Neural cell (in vitro differentiated cells): Measurements from ENCODE around the gene MTCL1. TPM values are rescaled to one million over a fixed set of nuclear protein-coding genes. Genes with fewer than 3 reads are reported as not detected.

ENCODE experiments used
- H2AFZ ChIP-seq: fragments of 200-600, 300-800 bp; sonication (generic), shearing (Covaris generic); 2 replicates; pipeline ENCODE4 v1.6.0; 2014; ENCODE audit warnings: low read depth, mild to moderate bottlenecking, antibody characterized with exemption, low read length, moderate library complexity
- H3F3A ChIP-seq: fragments of 200-600 bp; shearing (Covaris generic); 2 replicates; pipeline ENCODE4 v1.6.1; 2016; ENCODE audit warnings: mild to moderate bottlenecking, moderate library complexity, mixed read lengths, antibody characterized with exemption, low read length; ENCODE audit not compliant: insufficient read depth, poor library complexity, severe bottlenecking
- H3K27ac ChIP-seq: fragments of 200-600, 300-800 bp; sonication (generic), shearing (Covaris generic); 2 replicates; pipeline ENCODE4 v1.5.1; 2014; ENCODE audit warnings: mild to moderate bottlenecking, low read length, moderate library complexity
- H3K27me3 ChIP-seq: fragments of 300-800, 200-600 bp; sonication (generic), shearing (Covaris generic); 2 replicates; pipeline ENCODE4 v1.6.0; 2014; ENCODE audit warnings: mild to moderate bottlenecking, low read depth, low read length, moderate library complexity; ENCODE audit not compliant: insufficient read depth
- H3K36me3 ChIP-seq: fragments of 300-800, 200-600 bp; sonication (generic), shearing (Covaris generic); 2 replicates; pipeline ENCODE4 v1.5.1; 2014; ENCODE audit warnings: mild to moderate bottlenecking, antibody characterized with exemption, low read length, moderate library complexity; ENCODE audit not compliant: insufficient read depth
- H3K4me2 ChIP-seq: fragments of 300-800, 200-600 bp; sonication (generic), shearing (Covaris generic); 2 replicates; pipeline ENCODE4 v1.6.0; 2014; ENCODE audit warnings: mild to moderate bottlenecking, low read length
- H3K4me3 ChIP-seq: fragments of 300-800, 200-600 bp; sonication (generic), shearing (Covaris generic); 2 replicates; pipeline ENCODE4 v1.5.1; 2014; ENCODE audit warnings: mild to moderate bottlenecking, low read length, moderate library complexity
- H3K79me2 ChIP-seq: fragments of 200-600 bp; shearing (Covaris generic); replicated peaks from 2 replicates; pipeline ENCODE4 v1.6.0; 2014; ENCODE audit warnings: mild to moderate bottlenecking, low read length, moderate library complexity; ENCODE audit not compliant: insufficient read depth
- H3K9ac ChIP-seq: fragments of 300-800, 200-600 bp; sonication (generic), shearing (Covaris generic); 2 replicates; pipeline ENCODE4 v1.6.1; 2016; ENCODE audit warnings: mild to moderate bottlenecking, low read length, mixed read lengths
- H3K9me2 ChIP-seq: fragments of 200-600 bp; shearing (Covaris generic); 2 replicates; pipeline ENCODE4 v1.6.1; 2016; ENCODE audit warnings: mild to moderate bottlenecking, low read length, mixed read lengths; ENCODE audit not compliant: insufficient read depth
- H3K9me3 ChIP-seq: fragments of 200-600, 300-800 bp; sonication (generic), shearing (Covaris generic); 2 replicates; pipeline ENCODE4 v1.6.1; 2016; ENCODE audit warnings: mild to moderate bottlenecking, mixed run types, low read length, moderate library complexity, mixed read lengths
- H4K20me1 ChIP-seq: fragments of 200-600 bp; shearing (Covaris generic); 2 replicates; pipeline ENCODE4 v1.6.1; 2016; ENCODE audit warnings: mild to moderate bottlenecking, mixed run types; ENCODE audit not compliant: insufficient read depth
- EP300 ChIP-seq: fragments of 450-650 bp; conservative IDR thresholded peaks from 2 replicates; pipeline ENCODE4 v1.6.1; 2014; ENCODE audit warnings: antibody characterized with exemption, mild to moderate bottlenecking, moderate library complexity; ENCODE audit not compliant: poor library complexity, severe bottlenecking
- EZH2 ChIP-seq: fragments of 200-600, 300-800 bp; shearing (Covaris generic), sonication (generic); IDR thresholded peaks from 2 replicates; pipeline ENCODE4 v1.6.1; 2014; ENCODE audit warnings: antibody characterized with exemption, low read length, borderline replicate concordance, mild to moderate bottlenecking; ENCODE audit not compliant: insufficient read depth, poor library complexity, severe bottlenecking
- MXI1 ChIP-seq: fragments of 450-650 bp; conservative IDR thresholded peaks from 2 replicates; pipeline ENCODE4 v1.6.1; 2014; ENCODE audit warnings: antibody characterized with exemption, mild to moderate bottlenecking; ENCODE audit not compliant: poor library complexity, severe bottlenecking
- POLR2AphosphoS5 ChIP-seq: IDR thresholded peaks from 2 replicates; pipeline ENCODE4 v1.6.1; 2012
- RAD21 ChIP-seq: fragments of 450-650 bp; conservative IDR thresholded peaks from 2 replicates; pipeline ENCODE4 v1.6.1; 2014; ENCODE audit warnings: antibody characterized with exemption, mild to moderate bottlenecking, moderate library complexity
- SMC3 ChIP-seq: fragments of 450-650 bp; conservative IDR thresholded peaks from 2 replicates; pipeline ENCODE4 v1.6.1; 2014; ENCODE audit warnings: antibody characterized with exemption, mild to moderate bottlenecking, moderate library complexity; ENCODE audit not compliant: poor library complexity
- TAF1 ChIP-seq: IDR thresholded peaks from 2 replicates; pipeline ENCODE4 v1.6.1; 2012; ENCODE audit warnings: low read depth
- polyA plus RNA-seq: library from polyadenylated mRNA; depleted of rRNA; stranded (reverse); fragments of >200 nt; gene quantifications from 2 replicates; pipeline ENCODE4 v1.2.3, GENCODE V29; 2014
- TF ChIP-seq, protein P1 (sequence below): fragments of 450-650 bp; IDR thresholded peaks from 2 replicates; pipeline ENCODE4 v1.5.1; 2014; ENCODE audit warnings: antibody characterized with exemption, mild to moderate bottlenecking, moderate library complexity; ENCODE audit not compliant: poor library complexity, severe bottlenecking
- TF ChIP-seq, protein P2 (sequence below): IDR thresholded peaks from 2 replicates; pipeline ENCODE4 v1.6.1; 2012; ENCODE audit warnings: borderline replicate concordance

Gene MTCL1
- polyA plus RNA-seq, 1 donor from 2014 or later, result 20.8 TPM

DNA sequence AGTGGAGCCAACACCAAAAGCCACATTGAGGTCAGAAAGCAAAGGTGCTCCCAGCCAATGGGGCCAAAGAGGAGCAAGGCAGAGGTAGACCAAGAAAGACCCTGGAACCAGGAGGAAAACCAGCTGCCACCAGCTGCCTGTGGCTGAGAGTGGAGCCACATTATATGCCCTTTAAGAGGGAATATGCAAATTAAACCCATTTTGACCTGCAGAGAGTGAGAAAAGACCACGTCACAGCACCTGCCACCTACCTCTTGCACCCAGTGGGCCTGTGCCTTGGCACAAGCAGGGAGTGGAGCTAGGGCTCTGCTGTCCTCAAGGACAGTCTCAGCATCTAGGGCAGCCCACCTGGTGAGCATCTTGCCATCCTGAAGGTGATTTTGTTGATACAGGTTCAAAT lies 161.3 kb downstream of the MTCL1 start:
- Histone ChIP-seq H3K4me3 (no peak overlapping the region), H3F3A (no peaks in the 10 kb centered on the region), H2AFZ (no peak overlapping the region), H4K20me1 (no peaks in the 10 kb centered on the region), H3K4me2 (no peak overlapping the region), H3K36me3 (no peaks in the 10 kb centered on the region), H3K9me2 (no peaks in the 10 kb centered on the region), H3K9ac (no peak overlapping the region), H3K27ac (no peak overlapping the region), H3K27me3 (no peaks in the 10 kb centered on the region), H3K9me3 (no peaks in the 10 kb centered on the region), H3K79me2 (no peaks in the 10 kb centered on the region)
- TF ChIP-seq, protein P1, sequence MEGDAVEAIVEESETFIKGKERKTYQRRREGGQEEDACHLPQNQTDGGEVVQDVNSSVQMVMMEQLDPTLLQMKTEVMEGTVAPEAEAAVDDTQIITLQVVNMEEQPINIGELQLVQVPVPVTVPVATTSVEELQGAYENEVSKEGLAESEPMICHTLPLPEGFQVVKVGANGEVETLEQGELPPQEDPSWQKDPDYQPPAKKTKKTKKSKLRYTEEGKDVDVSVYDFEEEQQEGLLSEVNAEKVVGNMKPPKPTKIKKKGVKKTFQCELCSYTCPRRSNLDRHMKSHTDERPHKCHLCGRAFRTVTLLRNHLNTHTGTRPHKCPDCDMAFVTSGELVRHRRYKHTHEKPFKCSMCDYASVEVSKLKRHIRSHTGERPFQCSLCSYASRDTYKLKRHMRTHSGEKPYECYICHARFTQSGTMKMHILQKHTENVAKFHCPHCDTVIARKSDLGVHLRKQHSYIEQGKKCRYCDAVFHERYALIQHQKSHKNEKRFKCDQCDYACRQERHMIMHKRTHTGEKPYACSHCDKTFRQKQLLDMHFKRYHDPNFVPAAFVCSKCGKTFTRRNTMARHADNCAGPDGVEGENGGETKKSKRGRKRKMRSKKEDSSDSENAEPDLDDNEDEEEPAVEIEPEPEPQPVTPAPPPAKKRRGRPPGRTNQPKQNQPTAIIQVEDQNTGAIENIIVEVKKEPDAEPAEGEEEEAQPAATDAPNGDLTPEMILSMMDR, result no peak
- TF ChIP-seq RAD21, result no peak
- TF ChIP-seq SMC3, result no peak
- TF ChIP-seq POLR2AphosphoS5, result no peak
- TF ChIP-seq TAF1, result no peak
- no peak for TF ChIP-seq EZH2
- TF ChIP-seq, protein P2, sequence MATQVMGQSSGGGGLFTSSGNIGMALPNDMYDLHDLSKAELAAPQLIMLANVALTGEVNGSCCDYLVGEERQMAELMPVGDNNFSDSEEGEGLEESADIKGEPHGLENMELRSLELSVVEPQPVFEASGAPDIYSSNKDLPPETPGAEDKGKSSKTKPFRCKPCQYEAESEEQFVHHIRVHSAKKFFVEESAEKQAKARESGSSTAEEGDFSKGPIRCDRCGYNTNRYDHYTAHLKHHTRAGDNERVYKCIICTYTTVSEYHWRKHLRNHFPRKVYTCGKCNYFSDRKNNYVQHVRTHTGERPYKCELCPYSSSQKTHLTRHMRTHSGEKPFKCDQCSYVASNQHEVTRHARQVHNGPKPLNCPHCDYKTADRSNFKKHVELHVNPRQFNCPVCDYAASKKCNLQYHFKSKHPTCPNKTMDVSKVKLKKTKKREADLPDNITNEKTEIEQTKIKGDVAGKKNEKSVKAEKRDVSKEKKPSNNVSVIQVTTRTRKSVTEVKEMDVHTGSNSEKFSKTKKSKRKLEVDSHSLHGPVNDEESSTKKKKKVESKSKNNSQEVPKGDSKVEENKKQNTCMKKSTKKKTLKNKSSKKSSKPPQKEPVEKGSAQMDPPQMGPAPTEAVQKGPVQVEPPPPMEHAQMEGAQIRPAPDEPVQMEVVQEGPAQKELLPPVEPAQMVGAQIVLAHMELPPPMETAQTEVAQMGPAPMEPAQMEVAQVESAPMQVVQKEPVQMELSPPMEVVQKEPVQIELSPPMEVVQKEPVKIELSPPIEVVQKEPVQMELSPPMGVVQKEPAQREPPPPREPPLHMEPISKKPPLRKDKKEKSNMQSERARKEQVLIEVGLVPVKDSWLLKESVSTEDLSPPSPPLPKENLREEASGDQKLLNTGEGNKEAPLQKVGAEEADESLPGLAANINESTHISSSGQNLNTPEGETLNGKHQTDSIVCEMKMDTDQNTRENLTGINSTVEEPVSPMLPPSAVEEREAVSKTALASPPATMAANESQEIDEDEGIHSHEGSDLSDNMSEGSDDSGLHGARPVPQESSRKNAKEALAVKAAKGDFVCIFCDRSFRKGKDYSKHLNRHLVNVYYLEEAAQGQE, result no peak
- no peak for TF ChIP-seq MXI1
- TF ChIP-seq EP300, result no peak

DNA sequence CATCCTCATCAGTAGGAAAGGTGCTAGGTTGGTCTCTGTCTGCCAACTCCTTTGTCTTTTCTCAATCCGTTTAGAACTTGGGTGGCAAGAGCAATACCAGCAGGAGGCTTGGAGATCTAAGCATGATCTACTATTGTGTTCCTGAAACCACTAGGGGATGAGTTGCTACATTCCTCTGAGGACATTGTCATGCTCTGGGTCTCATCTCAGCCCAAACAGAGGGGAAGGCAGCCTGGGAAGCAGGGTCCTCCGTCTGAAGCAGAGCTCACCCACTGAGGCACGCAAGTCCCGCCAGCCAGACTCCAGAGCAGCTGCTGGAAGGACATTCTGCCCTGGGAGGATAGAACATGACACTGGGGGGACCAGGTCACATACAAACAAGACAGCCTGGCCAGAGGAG lies 162.9 kb downstream of the MTCL1 start:
- no peak for TF ChIP-seq MXI1
- no peak for TF ChIP-seq TAF1
- TF ChIP-seq EP300, result no peak
- TF ChIP-seq RAD21, result no peak
- TF ChIP-seq SMC3, result no peak
- TF ChIP-seq, protein P1, result no peak
- no peak for TF ChIP-seq EZH2
- no peak for TF ChIP-seq POLR2AphosphoS5
- H3F3A ChIP-seq, result no peaks in the 10 kb centered on the region
- no peaks in the 10 kb centered on the region for H4K20me1 ChIP-seq
- no peaks in the 10 kb centered on the region for H3K79me2 ChIP-seq
- H3K4me2 ChIP-seq, result no peak overlapping the region
- H3K27ac ChIP-seq, result no peak overlapping the region
- no peaks in the 10 kb centered on the region for H3K9me3 ChIP-seq
- H3K9ac ChIP-seq, result no peak overlapping the region
- H3K27me3 ChIP-seq, result no peaks in the 10 kb centered on the region
- H3K4me3 ChIP-seq, result no peak overlapping the region
- no peaks in the 10 kb centered on the region for H3K36me3 ChIP-seq
- H2AFZ ChIP-seq, result no peak overlapping the region
- H3K9me2 ChIP-seq, result no peaks in the 10 kb centered on the region
